KMS-11 (cell line): ENCODE data around the gene DUSP1.

Experiments used
- H2AFZ ChIP-seq: fragments of 200-600 bp; sonication (generic); 2 replicates; pipeline ENCODE4 v1.6.1; 2016; ENCODE audit warnings: antibody characterized with exemption, mixed run types, low read depth
- H3K27ac ChIP-seq: fragments of 200-600 bp; sonication (generic); 2 replicates; pipeline ENCODE4 v1.6.1; 2016; ENCODE audit warnings: mild to moderate bottlenecking, mixed run types
- H3K27me3 ChIP-seq: fragments of 200-600 bp; sonication (generic); 2 replicates; pipeline ENCODE4 v1.6.1; 2017; ENCODE audit warnings: mild to moderate bottlenecking, low read depth, mixed run types, moderate library complexity; ENCODE audit not compliant: insufficient read depth
- H3K36me3 ChIP-seq: fragments of 200-600 bp; sonication (generic); 2 replicates; pipeline ENCODE4 v1.6.1; 2017; ENCODE audit warnings: mild to moderate bottlenecking, mixed run types; ENCODE audit not compliant: insufficient read depth
- H3K4me1 ChIP-seq: fragments of 200-600 bp; sonication (generic); 2 replicates; pipeline ENCODE4 v1.6.1; 2016; ENCODE audit warnings: mild to moderate bottlenecking, low read depth, mixed run types; ENCODE audit not compliant: poor library complexity, severe bottlenecking
- H3K4me2 ChIP-seq: fragments of 200-600 bp; sonication (generic); 2 replicates; pipeline ENCODE4 v1.7.0; 2016; ENCODE audit warnings: mild to moderate bottlenecking, mixed run types
- H3K4me3 ChIP-seq: fragments of 200-600 bp; sonication (generic); IDR thresholded peaks from 2 replicates; pipeline ENCODE4 v1.6.1; 2017; ENCODE audit warnings: low read depth, low read length, mixed read lengths; ENCODE audit not compliant: insufficient read depth
- H3K79me2 ChIP-seq: fragments of 200-600 bp; sonication (generic); 2 replicates; pipeline ENCODE4 v1.6.1; 2016; ENCODE audit warnings: low read depth, mixed run types; ENCODE audit not compliant: insufficient read depth
- H3K9ac ChIP-seq: fragments of 200-600 bp; sonication (generic); 2 replicates; pipeline ENCODE4 v1.6.1; 2016; ENCODE audit warnings: mild to moderate bottlenecking, mixed run types
- H4K20me1 ChIP-seq: fragments of 200-600 bp; sonication (generic); 2 replicates; pipeline ENCODE4 v1.6.1; 2016; ENCODE audit warnings: mild to moderate bottlenecking, mixed run types; ENCODE audit not compliant: insufficient read depth
- CTCF ChIP-seq: fragments of 200-600 bp; sonication (generic); conservative IDR thresholded peaks from 2 replicates; pipeline ENCODE4 v1.6.1; 2017; ENCODE audit warnings: low read depth, mild to moderate bottlenecking, antibody characterized with exemption, low read length, moderate library complexity, mixed read lengths

The DUSP1 gene

GRCh38 chr5:172736508-172737135, 34.4 kb downstream of the DUSP1 start:
- Histone ChIP-seq H3K9ac (no peak overlapping the region), H3K27ac (no peak overlapping the region)

GRCh38 chr5:172735141-172735831, 35.7 kb downstream of the DUSP1 start:
- H3K4me3 ChIP-seq: no peak overlapping the region
- H4K20me1 ChIP-seq: no peaks in the 10 kb centered on the region
- H3K79me2 ChIP-seq: no peaks in the 10 kb centered on the region

More at GRCh38 chr5:172736508-172737135, 34.4 kb downstream of the DUSP1 start:
- no peak for TF ChIP-seq CTCF
- Histone ChIP-seq H3K36me3 (no peaks in the 10 kb centered on the region), H2AFZ (no peak overlapping the region), H3K79me2 (no peaks in the 10 kb centered on the region), H3K4me1 (no peaks in the 10 kb centered on the region), H3K27me3 (no peaks in the 10 kb centered on the region), H3K4me3 (no peak overlapping the region), H3K4me2 (no peak overlapping the region), H4K20me1 (no peaks in the 10 kb centered on the region)

GRCh38 chr5:172733974-172734346, 37.0 kb downstream of the DUSP1 start:
- no peaks in the 10 kb centered on the region for H3K79me2 ChIP-seq
- no peak for TF ChIP-seq CTCF
- no peaks in the 10 kb centered on the region for H3K4me1 ChIP-seq
- no peak overlapping the region for H3K4me2 ChIP-seq
- H3K27me3 ChIP-seq: no peaks in the 10 kb centered on the region
- H3K9ac ChIP-seq: no peak overlapping the region
- no peaks in the 10 kb centered on the region for H3K36me3 ChIP-seq
- no peak overlapping the region for H2AFZ ChIP-seq
- H3K4me3 ChIP-seq: no peak overlapping the region
- H3K27ac ChIP-seq: no peak overlapping the region
- no peaks in the 10 kb centered on the region for H4K20me1 ChIP-seq

More at GRCh38 chr5:172735141-172735831, 35.7 kb downstream of the DUSP1 start:
- Histone ChIP-seq H3K4me1 (no peaks in the 10 kb centered on the region), H2AFZ (no peak overlapping the region), H3K27me3 (no peaks in the 10 kb centered on the region), H3K27ac (no peak overlapping the region), H3K9ac (no peak overlapping the region), H3K36me3 (no peaks in the 10 kb centered on the region), H3K4me2 (no peak overlapping the region)
- TF ChIP-seq CTCF: no peak

- no peak overlapping the region for H3K4me2 ChIP-seq
- no peak for TF ChIP-seq CTCF
- H3K9ac ChIP-seq: no peak overlapping the region
- no peak overlapping the region for H2AFZ ChIP-seq
- no peaks in the 10 kb centered on the region for H4K20me1 ChIP-seq
- no peaks in the 10 kb centered on the region for H3K4me1 ChIP-seq
- H3K4me3 ChIP-seq: no peak overlapping the region
- H3K79me2 ChIP-seq: no peaks in the 10 kb centered on the region
- no peaks in the 10 kb centered on the region for H3K27me3 ChIP-seq
- no peaks in the 10 kb centered on the region for H3K36me3 ChIP-seq
- no peak overlapping the region for H3K27ac ChIP-seq
Observed at GRCh38 chr5:172733131-172733973, 37.6 kb downstream of the DUSP1 start.
